Measurements from ENCODE around the gene FAAH2. TPM values are rescaled to one million over a fixed set of nuclear protein-coding genes. Genes with fewer than 3 reads are reported as not detected.
"Not testable (repeated sequence)": the region's sequence is repeated elsewhere in the genome, so short reads cannot be mapped to it uniquely, and the experiment has no call there.

Gene FAAH2
- total and polyA plus RNA-seq, 12 donors = 0.92 to 12.4 (median 2.9) TPM; not detected in 1

DNA sequence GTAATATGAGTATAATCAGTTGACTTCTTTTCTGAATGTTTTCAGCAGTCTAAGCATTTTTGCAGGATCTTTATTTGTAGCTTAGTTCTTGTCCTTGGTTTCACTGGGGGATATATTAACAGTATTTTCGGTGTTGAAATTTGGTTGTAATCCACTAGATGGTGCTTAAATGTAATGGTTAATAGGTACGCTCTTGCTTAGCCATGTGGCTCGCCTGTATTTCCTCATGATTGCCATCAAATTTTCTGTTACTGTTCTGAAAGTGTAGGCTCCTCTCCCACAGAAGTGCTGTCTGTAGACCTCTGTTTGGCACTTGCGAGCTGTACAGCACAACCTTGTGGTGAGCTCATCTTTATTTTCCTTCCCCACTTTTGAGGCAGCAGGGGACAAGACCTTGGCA is 3.9 kb upstream of the FAAH2 start:
- H3K27me3 ChIP-seq = no peaks in the 10 kb centered on the region
- intact Hi-C loops (cut with DNase I) = no loop called here
- WGBS, 4 donors = 61 to 82% (median 69%) methylated on average over 4 of the region's 4 CpGs
- no peaks in the 10 kb centered on the region for H3K9me3 ChIP-seq (replicated peaks in 1 of 3)
- no peak overlapping the region for H3K27ac ChIP-seq
- no peak for DNase-seq
- no peak for TF ChIP-seq POLR2A (IDR thresholded peaks at IDR 0.05)
- TF ChIP-seq, protein P1, sequence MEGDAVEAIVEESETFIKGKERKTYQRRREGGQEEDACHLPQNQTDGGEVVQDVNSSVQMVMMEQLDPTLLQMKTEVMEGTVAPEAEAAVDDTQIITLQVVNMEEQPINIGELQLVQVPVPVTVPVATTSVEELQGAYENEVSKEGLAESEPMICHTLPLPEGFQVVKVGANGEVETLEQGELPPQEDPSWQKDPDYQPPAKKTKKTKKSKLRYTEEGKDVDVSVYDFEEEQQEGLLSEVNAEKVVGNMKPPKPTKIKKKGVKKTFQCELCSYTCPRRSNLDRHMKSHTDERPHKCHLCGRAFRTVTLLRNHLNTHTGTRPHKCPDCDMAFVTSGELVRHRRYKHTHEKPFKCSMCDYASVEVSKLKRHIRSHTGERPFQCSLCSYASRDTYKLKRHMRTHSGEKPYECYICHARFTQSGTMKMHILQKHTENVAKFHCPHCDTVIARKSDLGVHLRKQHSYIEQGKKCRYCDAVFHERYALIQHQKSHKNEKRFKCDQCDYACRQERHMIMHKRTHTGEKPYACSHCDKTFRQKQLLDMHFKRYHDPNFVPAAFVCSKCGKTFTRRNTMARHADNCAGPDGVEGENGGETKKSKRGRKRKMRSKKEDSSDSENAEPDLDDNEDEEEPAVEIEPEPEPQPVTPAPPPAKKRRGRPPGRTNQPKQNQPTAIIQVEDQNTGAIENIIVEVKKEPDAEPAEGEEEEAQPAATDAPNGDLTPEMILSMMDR (IDR thresholded peaks at IDR 0.05) = no peak
- no peak overlapping the region for H3K4me3 ChIP-seq
- no peaks in the 10 kb centered on the region for H3K4me1 ChIP-seq (replicated peaks in 1 of 2)
- H3K36me3 ChIP-seq (replicated peaks in 1 of 2) = no peaks in the 10 kb centered on the region

DNA sequence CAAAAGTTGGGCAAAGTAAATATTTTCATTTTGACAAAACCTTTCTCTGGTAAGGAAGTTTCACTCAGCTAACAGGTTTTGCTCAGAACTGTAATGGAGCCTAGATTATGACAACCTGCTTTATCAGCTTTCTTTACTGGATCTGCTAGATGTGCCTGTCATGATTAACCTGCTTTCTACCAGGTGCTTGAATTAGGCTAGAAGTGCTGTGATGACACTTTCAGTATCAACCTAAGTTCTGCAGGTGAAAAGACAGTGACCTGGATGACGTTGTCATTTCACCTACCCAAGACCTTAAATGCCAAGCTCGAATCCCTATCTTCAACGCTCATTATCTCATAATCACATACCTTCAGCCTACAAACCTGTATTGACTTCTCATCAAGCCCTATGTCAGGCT is 1.5 kb upstream of the FAAH2 start:
- TF ChIP-seq, protein P1 (IDR thresholded peaks at IDR 0.05) = no peak
- no peak for TF ChIP-seq POLR2A (IDR thresholded peaks at IDR 0.05)
- Histone ChIP-seq H3K27ac (no peak overlapping the region), H3K4me1 (replicated peaks in 1 of 2) (no peaks in the 10 kb centered on the region), H3K27me3 (no peaks in the 10 kb centered on the region), H3K4me3 (no peak overlapping the region), H3K9me3 (replicated peaks in 1 of 3) (no peaks in the 10 kb centered on the region), H3K36me3 (replicated peaks in 1 of 2) (no peaks in the 10 kb centered on the region)
- 72 to 88% (median 78%) methylated on average over 1 to 3 of the region's 3 CpGs for WGBS, 4 donors
- intact Hi-C loops (cut with DNase I) = no loop called here
- no peak for DNase-seq

DNA sequence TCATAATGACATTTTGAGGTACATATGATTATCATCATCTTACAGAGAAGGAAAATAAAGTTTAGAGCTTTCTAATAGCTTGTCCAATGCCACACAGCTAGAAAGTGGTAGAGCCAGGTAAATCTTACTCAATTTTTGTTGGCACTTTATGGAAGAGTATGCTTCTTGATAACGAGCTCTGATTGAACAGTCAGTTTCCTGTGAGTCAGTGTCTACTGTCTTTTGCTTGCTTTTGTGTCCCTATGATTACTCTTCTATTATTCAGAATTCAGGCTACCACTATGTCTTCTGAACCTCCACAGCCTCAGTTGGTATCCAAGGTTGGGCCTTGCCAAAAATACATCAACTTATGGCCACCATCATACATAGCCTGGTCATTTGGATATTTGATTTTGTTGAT is 2.6 kb downstream of the FAAH2 start:
- no peak overlapping the region for H3K4me3 ChIP-seq
- peaks cover 10% of the 10 kb centered on the region for H3K27me3 ChIP-seq
- intact Hi-C loops (cut with DNase I) = no loop called here
- no peak for DNase-seq
- no peak overlapping the region for H3K27ac ChIP-seq
- WGBS, 4 donors = 63 to 92% (median 73%) methylated on average over 1 of the region's 1 CpG
- no peaks in the 10 kb centered on the region for H3K9me3 ChIP-seq (replicated peaks in 1 of 3)
- TF ChIP-seq, protein P1 (IDR thresholded peaks at IDR 0.05) = no peak
- TF ChIP-seq POLR2A (IDR thresholded peaks at IDR 0.05) = no peak
- no peaks in the 10 kb centered on the region for H3K4me1 ChIP-seq (replicated peaks in 1 of 2)
- no peaks in the 10 kb centered on the region for H3K36me3 ChIP-seq (replicated peaks in 1 of 2)

DNA sequence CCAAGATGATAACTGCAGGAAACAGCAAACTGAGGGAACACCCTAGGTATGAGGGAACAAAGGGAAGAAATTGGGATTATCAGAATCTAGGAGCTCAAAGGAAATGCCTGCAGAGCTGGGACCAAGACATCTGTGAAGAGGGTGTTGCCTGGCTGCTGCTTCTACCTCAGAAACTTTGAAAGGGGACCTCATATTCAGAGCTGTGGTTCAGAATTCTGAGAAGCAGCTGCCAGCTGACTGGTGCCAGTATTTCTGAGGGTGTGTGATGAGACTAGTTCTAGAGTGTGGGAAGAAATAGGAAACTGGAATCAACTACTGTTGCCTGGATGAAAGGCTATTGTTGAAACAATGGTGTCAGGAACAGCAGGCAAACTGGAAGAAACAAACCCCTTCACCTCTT is 8.5 kb downstream of the FAAH2 start:
- DNase-seq = no peak
- no peak for TF ChIP-seq POLR2A (IDR thresholded peaks at IDR 0.05)
- TF ChIP-seq, protein P1 (IDR thresholded peaks at IDR 0.05) = no peak
- Histone ChIP-seq H3K4me1 (replicated peaks in 1 of 2) (no peaks in the 10 kb centered on the region), H3K9me3 (replicated peaks in 1 of 3) (no peaks in the 10 kb centered on the region), H3K27me3 (peaks cover 11% of the 10 kb centered on the region), H3K36me3 (replicated peaks in 1 of 2) (no peaks in the 10 kb centered on the region), H3K4me3 (no peak overlapping the region), H3K27ac (no peak overlapping the region)
- intact Hi-C loops (cut with DNase I) = no loop called here

DNA sequence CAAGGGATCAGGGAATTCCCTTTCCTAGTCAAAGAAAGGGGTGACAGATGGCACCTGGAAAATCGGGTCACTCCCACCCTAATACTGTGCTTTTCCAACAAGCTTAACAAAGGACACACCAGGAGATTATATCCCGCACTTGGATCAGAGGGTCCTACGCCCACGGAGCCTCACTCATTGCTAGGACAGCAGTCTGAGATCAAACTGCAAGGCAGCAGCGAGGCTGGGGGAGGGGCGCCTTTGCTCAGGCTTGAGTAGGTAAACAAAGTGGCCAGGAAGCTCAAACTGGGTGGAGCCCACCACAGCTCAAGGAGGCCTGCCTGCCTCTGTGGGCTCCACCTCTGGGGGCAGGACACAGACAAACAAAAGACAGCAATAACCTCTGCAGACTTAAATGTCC is 9.2 kb downstream of the FAAH2 start:
- peaks cover 11% of the 10 kb centered on the region for H3K27me3 ChIP-seq
- intact Hi-C loops (cut with DNase I); DNase-seq; H3K4me3 ChIP-seq; H3K9me3 ChIP-seq (replicated peaks in 1 of 3); H3K36me3 ChIP-seq (replicated peaks in 1 of 2); H3K4me1 ChIP-seq (replicated peaks in 1 of 2); H3K27ac ChIP-seq: not testable (repeated sequence)
- WGBS, 4 donors = 81 to 97% (median 90%) methylated on average over 6 of the region's 6 CpGs; no CpG with 5 or more reads in 1 of the 4 donors
